Activated CD8-positive, alpha-beta memory T cell treated with anti-CD3 and anti-CD28 coated beads, Interleukin-2, amount 50 U/mL, for 48 hours (primary cell): ENCODE data around the gene EML4.
A peak's percentile ranks its signal among the peaks of the same experiment; 100 is the strongest.
"Not testable (repeated sequence)": the region's sequence is repeated elsewhere in the genome, so short reads cannot be mapped to it uniquely, and the experiment has no call there.

Experiments
- DNase-seq: peaks from one replicate; pipeline ENCODE4 v3.0.0-alpha.2; 2020

The EML4 gene

DNA sequence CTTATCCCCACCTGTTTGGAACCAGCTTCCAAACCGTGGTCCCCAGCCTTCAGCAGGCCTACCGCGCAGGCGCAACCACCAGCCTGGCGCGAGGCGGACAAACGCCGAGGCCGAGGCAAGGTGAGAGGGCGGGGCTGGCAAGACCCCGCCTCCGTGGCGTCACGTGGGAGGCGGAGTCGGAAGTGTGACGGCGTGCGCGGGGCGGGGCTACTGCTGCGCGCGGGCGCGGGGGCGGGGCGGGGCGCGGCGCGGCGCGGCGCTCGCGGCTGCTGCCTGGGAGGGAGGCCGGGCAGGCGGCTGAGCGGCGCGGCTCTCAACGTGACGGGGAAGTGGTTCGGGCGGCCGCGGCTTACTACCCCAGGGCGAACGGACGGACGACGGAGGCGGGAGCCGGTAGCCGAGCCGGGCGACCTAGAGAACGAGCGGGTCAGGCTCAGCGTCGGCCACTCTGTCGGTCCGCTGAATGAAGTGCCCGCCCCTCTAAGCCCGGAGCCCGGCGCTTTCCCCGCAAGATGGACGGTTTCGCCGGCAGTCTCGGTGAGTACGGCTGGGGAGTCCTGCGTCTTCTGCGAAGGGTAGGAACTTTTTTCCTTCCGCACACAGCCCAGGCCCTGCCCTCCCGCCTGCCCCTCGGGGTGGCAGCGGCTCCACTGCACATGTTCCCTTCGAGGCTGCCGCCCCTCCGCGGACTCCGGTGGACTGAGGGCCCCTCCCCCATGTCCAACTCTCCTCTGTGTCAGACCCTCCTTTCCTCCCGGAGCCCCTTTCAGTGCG, at the start of gene EML4:
EML4 (plus strand) TSS at position 254 of the 774 bp plus-strand sequence; CDS start at position 513, 259 bp downstream.
- peak; percentile 99 for DNase-seq

DNA sequence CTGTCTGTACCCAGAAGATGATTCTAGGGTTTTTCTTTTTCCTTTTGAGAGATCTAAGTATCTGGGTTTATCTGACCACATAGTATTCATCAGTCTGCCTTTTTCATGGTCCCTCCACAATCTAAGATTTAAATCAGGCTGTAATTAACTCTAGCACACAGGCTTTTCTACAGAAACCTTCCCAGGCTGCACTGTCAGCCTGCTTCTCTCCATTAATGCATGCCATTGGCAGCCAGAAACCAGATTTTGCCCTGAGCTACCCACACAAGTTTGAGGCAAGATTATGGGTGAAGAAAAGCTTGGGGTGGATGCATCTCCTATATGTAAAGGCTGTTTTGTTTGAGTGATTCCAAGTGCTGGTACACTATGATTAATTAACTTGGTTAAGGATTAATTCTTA, 45.7 kb upstream of the EML4 start:
- no peak for DNase-seq

DNA sequence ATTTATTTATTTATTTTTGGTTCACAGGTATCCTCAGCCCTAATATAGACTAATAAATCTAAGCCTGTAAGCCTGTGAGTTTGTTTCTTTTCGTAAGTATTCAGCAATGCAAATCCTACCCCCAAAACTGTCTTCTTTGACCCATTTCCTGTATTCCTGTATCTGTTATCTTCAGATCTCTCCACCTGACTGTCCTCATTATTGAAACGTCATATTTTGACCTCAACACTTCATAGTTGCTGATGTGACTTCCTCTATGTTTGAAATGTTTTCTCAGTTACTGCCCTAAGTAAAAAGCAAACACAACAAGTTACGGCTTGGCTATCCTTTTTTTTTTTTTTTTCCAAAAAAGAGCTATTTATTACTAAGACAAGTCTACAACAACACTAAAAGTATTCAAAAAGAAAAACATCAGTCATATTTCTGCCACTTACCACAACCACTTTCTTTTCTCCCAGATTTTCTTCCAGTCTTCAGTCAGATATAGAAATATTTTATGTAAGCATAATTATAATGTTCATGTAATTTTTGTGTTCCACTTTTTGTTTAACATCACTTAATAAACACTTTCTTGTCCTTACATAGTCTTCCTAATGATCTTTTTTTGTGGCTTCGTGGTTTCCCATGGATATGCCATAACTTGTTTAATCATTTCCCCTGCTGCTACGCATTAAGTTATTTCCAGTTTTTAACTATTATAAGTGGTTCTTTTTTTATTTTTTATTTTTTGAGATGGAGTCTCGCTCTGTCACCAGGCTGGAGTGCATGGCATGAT, 45.0 kb upstream of the EML4 start:
- no peak for DNase-seq

DNA sequence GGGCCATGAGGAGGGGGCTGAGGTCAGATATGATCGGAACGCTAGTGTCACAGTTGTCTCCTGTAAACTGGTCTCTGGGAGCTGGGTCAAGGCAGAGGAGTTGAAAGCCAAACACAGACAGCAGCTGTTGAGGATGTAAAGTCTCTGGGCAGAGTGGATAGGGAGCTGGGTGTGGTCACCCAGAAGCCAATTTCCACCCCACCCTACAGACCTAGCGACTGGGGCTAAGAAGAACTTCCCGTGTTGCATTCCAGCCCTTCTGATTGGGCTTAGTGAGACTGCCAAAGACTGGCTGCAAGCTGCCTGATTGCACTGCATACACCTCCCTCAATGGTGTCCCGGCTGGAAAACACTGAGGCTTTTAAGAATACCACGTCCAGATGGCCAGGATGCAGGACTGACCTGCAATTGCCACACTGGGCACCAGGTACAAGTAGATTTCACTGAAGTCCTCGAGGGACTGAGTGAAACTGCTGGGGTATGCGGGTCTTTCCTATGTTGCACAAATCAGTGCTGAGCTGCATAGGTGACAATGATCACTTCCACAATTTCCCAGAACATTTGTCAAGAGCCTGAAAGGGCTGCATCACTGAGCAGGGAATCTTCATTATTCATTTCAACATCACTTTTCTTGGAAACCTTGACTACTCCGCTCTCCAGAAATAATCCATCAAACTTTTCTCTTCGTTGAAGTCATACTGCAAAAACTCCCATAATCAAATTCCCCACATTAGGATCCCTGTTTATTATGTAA, 43.1 kb upstream of the EML4 start:
- no peak for DNase-seq

GRCh38 chr2:42126873-42127272, 42.3 kb upstream of the EML4 start:
- not testable (repeated sequence) for DNase-seq

GRCh38 chr2:42127425-42128424, 41.4 kb upstream of the EML4 start:
- no peak for DNase-seq

DNA sequence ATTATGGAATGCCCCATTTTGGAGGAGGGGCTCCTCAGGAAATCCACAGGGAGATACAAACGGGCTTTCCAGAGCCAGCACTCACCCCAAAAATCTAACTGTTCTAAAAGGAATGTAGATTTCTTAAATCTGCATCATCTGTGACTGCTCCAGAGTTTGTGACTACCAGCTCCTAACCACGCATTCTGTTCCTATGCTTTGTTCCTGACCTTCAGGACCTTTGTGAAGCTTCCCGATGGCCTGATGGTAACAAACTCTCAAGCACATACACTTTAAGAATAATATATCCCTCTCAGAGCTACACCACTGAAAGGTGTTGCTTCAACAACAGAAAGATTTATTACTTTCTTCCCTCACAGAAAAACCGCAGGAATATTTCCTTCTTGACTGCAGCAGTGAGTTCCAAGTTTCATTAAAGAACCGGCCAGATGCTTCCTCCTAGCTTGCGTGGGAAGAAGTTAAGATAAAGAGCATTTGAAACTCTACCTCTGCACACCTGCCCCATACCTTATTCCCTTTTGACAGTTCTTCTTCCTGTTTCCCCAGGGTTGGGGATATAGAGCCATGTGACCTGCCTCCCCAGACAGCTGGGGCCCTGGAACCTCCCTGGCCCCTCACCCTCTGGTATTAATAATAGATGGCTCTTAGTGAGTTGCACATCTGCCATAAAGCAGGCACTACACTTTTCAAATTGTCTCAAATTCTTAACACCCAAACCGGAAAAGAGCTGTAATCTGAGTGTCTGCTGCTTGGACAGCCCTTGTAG, 40.2 kb upstream of the EML4 start:
- DNase-seq, result no peak

GRCh38 chr2:42129487-42129852, 39.7 kb upstream of the EML4 start:
- DNase-seq, result no peak

- no peak for DNase-seq
Observed at GRCh38 chr2:42129947-42130346, 39.2 kb upstream of the EML4 start.

GRCh38 chr2:42130858-42131257, 38.3 kb upstream of the EML4 start:
- DNase-seq, result not testable (repeated sequence)

DNA sequence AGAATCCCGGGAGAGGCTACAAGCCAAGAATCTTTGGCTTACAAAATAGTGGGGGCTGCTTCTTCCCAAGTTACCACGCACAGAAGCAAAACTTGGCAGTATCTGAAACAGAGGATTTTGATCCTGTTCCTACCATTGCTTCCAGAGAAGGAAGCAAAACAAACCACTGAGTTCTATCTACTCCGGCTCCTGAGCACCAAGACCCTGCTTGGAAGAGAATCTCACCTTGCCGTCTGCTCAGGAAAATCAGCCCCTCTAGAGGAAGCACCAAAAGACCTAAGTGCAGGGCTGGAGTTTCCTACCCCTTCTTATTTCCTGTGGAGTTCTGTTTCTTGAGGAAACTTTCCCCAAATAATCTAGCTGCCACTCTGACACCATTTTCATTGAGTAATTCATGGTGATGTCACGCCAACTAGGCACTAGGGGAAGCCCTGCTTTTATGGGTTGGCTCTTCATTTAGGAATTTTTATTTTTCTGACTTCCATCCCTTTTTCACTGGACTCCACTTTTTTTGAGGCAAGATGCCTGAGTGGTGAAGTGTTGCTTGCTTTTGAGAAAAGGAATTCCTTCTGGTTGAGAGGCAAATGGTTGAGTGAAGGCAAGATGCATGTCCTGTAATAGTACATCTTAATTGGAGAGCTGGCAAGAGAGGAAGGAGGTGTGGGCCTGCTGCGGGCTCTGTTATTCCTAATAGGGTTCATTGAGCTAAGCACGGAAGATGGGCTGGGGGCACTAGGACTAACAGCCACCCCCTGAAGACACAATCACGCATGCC, 36.8 kb upstream of the EML4 start:
- no peak for DNase-seq

DNA sequence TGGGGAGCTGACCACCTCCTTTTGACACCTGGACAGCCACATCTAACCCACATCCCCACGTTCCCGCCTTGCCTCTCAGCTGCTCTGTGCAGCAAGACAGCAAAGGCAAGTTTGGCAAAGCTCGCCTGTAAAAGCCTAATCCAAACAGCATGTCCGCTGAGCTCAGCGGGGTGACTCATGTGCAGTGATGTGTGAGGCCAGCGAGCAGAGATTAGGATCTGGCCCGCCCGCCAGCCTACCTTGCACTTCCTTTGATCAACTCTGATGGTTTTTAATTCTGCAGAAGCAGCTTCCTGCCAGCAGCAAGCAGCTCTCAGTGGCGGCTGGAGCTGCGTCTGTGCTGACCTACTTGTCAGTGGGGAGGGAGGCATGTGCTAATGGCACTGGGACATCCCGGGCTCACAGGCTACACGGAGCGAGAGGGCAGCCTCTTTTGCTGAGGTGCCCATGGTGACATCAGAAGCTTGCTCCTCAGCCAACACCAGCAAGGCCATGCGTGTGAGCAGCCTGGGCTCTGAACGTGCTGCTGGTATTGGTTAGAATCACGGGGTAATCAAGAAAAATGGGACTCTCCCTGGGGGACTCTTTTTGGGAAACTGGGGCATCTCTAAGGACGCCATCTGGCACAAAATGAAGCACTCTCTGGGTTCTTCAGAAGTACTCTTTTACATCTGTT, 36.0 kb upstream of the EML4 start:
- DNase-seq, result peak; percentile 87

DNA sequence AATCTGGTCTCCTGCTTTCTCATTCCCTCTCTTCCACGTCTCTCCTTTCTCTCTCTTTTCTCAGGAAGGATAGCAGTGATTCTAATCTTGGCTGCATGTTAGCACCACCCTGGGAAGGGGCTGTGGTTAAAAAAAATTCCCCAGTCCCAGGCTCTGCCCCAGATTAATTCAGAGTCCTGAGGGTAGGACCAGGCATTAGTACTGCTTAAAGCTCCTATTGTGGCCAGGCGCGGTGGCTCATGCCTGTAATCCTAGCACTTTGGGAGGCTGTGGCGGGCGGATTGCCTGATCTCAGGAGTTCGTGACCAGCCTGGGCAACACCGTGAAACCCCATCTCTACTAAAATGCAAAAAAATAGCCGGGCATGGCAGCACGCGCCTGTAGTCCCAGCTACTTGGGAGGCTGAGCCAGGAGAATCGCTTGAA, 35.4 kb upstream of the EML4 start:
- no peak for DNase-seq

- not testable (repeated sequence) for DNase-seq
Observed at GRCh38 chr2:42134401-42134932, 34.7 kb upstream of the EML4 start.

GRCh38 chr2:42135381-42136312, 33.5 kb upstream of the EML4 start:
- no peak for DNase-seq

DNA sequence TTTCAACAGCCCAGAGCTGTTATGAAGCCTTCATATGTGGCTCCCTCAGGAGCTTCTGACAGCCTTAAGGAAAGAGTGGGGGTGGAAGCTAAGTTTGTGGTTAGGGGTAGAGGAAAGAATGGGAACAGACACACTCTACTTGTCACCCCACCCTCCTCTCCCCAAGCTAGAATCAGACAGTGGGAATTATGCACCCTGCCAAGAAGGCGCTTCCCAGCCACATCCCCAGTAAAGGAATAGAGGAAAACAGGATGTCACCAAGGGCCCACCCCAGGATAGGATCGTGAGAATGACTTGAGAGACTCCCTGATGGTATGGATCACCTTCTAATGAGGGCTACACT, 32.4 kb upstream of the EML4 start:
- DNase-seq, result no peak

- no peak for DNase-seq
Observed at GRCh38 chr2:42137125-42137841, 31.9 kb upstream of the EML4 start.
